Measurements from ENCODE around the gene SCAMP1. TPM values are rescaled to one million over a fixed set of nuclear protein-coding genes. Genes with fewer than 3 reads are reported as not detected.

SCAMP1 gene
- total RNA-seq, 1 experiment from 2014 or later: 26.4 TPM

DNA sequence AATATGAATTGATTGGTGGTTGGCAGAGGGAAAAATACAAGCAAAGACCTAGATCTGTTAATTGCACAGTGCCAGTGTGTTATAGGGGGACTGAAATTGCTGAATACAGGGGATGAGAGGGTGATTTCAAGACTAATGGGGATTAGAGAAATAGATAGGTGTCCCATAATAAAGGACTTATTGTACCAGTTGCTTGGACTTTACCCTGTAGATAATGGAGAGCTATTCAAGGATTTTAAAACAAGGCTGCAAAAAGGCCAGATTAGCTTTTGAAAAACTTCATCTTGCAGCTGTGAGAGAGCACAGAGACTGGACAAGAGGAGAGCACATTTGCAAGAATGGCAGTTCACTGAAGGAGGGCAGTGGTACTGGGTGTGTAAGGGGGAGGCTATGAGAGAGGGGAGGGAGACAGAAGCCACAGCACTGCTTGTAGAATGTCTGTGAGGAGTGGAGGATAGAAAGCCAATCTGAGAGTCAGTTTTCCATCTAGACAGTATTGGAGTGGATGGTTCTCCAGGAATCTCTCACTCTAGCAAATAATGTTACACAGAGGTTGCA is 28.8 kb upstream of the SCAMP1 start:
- POLR2A ChIA-PET (ENCODE audit: unreplicated experiment): no interaction called here
- Histone ChIP-seq H3K4me1 (ENCODE audit: insufficient read depth, low read length) (peaks cover 7% of the 10 kb centered on the region), H3K4me3 (ENCODE audit: low read length) (no peak overlapping the region), H3K9me2 (replicated peaks; ENCODE audit: low read length) (no peaks in the 10 kb centered on the region), H3K9me3 (ENCODE audit: low read length) (no peaks in the 10 kb centered on the region), H4K20me1 (ENCODE audit: low read length) (no peaks in the 10 kb centered on the region), H3K27ac (ENCODE audit: low read length) (no peak overlapping the region), H2AFZ (ENCODE audit: low read length) (no peak overlapping the region), H3K79me2 (ENCODE audit: low read length) (no peaks in the 10 kb centered on the region), H3F3A (ENCODE audit: low read length, unreplicated experiment) (no peaks in the 10 kb centered on the region), H3K9ac (ENCODE audit: low read length) (no peak overlapping the region), H3K36me3 (ENCODE audit: low read depth, low read length) (no peaks in the 10 kb centered on the region), H3K27me3 (ENCODE audit: low read length) (no peaks in the 10 kb centered on the region), H3K4me2 (ENCODE audit: low read length) (no peak overlapping the region)
- ATAC-seq (no peak), DNase-seq (no peak)
- intact Hi-C loops (cut with micrococcal nuclease): no loop called here
- no TSS peak for BruUV-seq (replicated peaks)
- TF ChIP-seq EZH2phosphoT487 (IDR thresholded peaks at IDR 0.05; ENCODE audit: borderline replicate concordance, low read length) (no peak), EZH2 (IDR thresholded peaks at IDR 0.05; ENCODE audit: low read length, unreplicated experiment) (no peak)
- TF ChIP-seq, protein P1, sequence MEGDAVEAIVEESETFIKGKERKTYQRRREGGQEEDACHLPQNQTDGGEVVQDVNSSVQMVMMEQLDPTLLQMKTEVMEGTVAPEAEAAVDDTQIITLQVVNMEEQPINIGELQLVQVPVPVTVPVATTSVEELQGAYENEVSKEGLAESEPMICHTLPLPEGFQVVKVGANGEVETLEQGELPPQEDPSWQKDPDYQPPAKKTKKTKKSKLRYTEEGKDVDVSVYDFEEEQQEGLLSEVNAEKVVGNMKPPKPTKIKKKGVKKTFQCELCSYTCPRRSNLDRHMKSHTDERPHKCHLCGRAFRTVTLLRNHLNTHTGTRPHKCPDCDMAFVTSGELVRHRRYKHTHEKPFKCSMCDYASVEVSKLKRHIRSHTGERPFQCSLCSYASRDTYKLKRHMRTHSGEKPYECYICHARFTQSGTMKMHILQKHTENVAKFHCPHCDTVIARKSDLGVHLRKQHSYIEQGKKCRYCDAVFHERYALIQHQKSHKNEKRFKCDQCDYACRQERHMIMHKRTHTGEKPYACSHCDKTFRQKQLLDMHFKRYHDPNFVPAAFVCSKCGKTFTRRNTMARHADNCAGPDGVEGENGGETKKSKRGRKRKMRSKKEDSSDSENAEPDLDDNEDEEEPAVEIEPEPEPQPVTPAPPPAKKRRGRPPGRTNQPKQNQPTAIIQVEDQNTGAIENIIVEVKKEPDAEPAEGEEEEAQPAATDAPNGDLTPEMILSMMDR (conservative IDR thresholded peaks at IDR 0.05; ENCODE audit: low read depth, low read length): no peak
- CTCF ChIA-PET: no interaction called here

GRCh38 chr5:78334811-78335210 is 25.6 kb upstream of the SCAMP1 start:
- POLR2A ChIA-PET (ENCODE audit: unreplicated experiment): no interaction called here

DNA sequence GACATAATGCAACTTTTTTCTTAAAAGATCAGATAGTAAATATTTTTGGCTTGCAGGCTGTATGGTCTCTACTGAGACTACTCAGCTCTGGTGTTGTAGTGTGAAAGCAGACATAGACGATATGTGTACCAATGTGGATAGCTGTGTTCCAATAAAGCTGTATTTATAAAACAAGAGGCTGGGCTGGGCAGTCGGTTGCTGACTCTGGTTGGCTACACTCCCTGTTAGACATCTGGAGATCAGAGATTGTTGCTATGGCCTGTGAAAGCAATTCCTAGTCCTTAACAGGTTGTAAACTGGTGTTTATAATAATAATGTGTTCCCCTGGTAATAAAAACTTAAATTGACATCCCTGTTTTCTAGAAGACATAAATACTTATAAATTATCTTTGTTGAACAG is 24.4 kb upstream of the SCAMP1 start:
- Histone ChIP-seq H3K79me2 (ENCODE audit: low read length) (no peaks in the 10 kb centered on the region), H3K9ac (ENCODE audit: low read length) (no peak overlapping the region), H3K9me2 (replicated peaks; ENCODE audit: low read length) (no peaks in the 10 kb centered on the region), H3K27ac (ENCODE audit: low read length) (no peak overlapping the region), H3K4me1 (ENCODE audit: insufficient read depth, low read length) (no peaks in the 10 kb centered on the region), H2AFZ (ENCODE audit: low read length) (no peak overlapping the region), H3K27me3 (ENCODE audit: low read length) (no peaks in the 10 kb centered on the region), H3K4me2 (ENCODE audit: low read length) (no peak overlapping the region), H3K9me3 (ENCODE audit: low read length) (no peaks in the 10 kb centered on the region; the same call in 1 of the 2 replicates), H4K20me1 (ENCODE audit: low read length) (no peaks in the 10 kb centered on the region), H3F3A (ENCODE audit: low read length, unreplicated experiment) (no peaks in the 10 kb centered on the region), H3K36me3 (ENCODE audit: low read depth, low read length) (no peaks in the 10 kb centered on the region; the same call in 1 of the 2 replicates), H3K4me3 (ENCODE audit: low read length) (no peak overlapping the region)
- CTCF ChIA-PET: no interaction called here
- POLR2A ChIA-PET (ENCODE audit: unreplicated experiment): no interaction called here
- DNase-seq (no peak), ATAC-seq (no peak)
- TF ChIP-seq, protein P1 (conservative IDR thresholded peaks at IDR 0.05; ENCODE audit: low read depth, low read length): no peak
- TF ChIP-seq EZH2phosphoT487 (IDR thresholded peaks at IDR 0.05; ENCODE audit: borderline replicate concordance, low read length) (no peak), EZH2 (IDR thresholded peaks at IDR 0.05; ENCODE audit: low read length, unreplicated experiment) (no peak)
- intact Hi-C loops (cut with micrococcal nuclease): no loop called here
- no TSS peak for BruUV-seq (replicated peaks)

More at GRCh38 chr5:78334811-78335210, 25.6 kb upstream of the SCAMP1 start:
- no TSS peak for BruUV-seq (replicated peaks)
- Histone ChIP-seq H3K4me1 (ENCODE audit: insufficient read depth, low read length) (no peaks in the 10 kb centered on the region), H3K9ac (ENCODE audit: low read length) (no peak overlapping the region), H3K79me2 (ENCODE audit: low read length) (no peaks in the 10 kb centered on the region), H2AFZ (ENCODE audit: low read length) (no peak overlapping the region), H3K36me3 (ENCODE audit: low read depth, low read length) (no peaks in the 10 kb centered on the region; the same call in 1 of the 2 replicates), H4K20me1 (ENCODE audit: low read length) (no peaks in the 10 kb centered on the region), H3K9me2 (replicated peaks; ENCODE audit: low read length) (no peaks in the 10 kb centered on the region), H3K9me3 (ENCODE audit: low read length) (no peaks in the 10 kb centered on the region; the same call in 1 of the 2 replicates), H3F3A (ENCODE audit: low read length, unreplicated experiment) (no peaks in the 10 kb centered on the region), H3K27me3 (ENCODE audit: low read length) (no peaks in the 10 kb centered on the region), H3K4me2 (ENCODE audit: low read length) (no peak overlapping the region), H3K4me3 (ENCODE audit: low read length) (no peak overlapping the region), H3K27ac (ENCODE audit: low read length) (no peak overlapping the region)
- intact Hi-C loops (cut with micrococcal nuclease): no loop called here
- CTCF ChIA-PET: no interaction called here
- no peak for ATAC-seq
- DNase-seq: no peak
- no peak for TF ChIP-seq EZH2 (IDR thresholded peaks at IDR 0.05; ENCODE audit: low read length, unreplicated experiment)
- TF ChIP-seq, protein P1 (conservative IDR thresholded peaks at IDR 0.05; ENCODE audit: low read depth, low read length): no peak
- TF ChIP-seq EZH2phosphoT487 (IDR thresholded peaks at IDR 0.05; ENCODE audit: borderline replicate concordance, low read length): no peak

All from PC-3 (cell line).